Measurements from ENCODE around the gene SLC2A9. TPM values are rescaled to one million over a fixed set of nuclear protein-coding genes. Genes with fewer than 3 reads are reported as not detected.

The SLC2A9 gene
- total and polyA plus RNA-seq, 2 of the 13 experiments (the other 11 are each of a cell fraction or from before 2014, with no cell fraction given) = 36.2 to 42.3 TPM

DNA sequence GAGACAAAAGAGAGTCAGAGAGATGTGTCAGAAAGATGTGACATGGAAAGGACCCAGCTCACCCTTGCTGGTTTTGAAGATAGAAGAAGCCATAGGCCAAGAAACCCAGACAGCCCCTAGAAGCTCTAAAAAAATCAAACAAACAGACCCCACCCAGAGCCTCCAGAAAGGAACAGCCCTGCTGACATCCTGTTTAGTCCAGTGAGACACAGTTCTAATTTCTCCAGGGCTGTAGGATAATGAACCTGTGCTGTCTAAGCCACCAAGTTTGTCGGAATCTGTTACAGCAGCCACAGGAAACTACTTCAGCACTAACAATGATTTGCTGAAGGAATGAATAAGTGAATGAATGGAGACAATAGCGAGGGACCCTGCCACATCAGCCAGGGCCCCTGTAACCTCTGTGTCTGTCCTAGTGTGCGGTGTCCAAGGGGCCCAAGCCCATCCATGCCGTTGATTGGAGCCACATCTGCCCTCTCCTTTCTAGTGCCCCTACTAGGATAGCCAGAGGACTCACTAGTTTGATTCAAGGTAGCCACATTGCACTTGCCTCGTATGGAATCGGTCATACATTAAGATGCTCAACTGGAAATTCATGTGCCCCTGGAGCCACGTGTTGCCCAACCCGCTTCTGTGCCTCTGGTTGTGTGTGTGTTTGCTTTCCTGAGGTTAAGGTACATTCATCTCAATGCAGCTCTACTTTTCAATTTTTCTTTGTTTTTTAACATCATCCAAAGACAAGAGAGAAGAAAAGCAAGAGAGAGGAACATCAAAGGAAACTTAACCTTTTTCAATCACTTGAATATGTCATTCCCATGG lies 32.5 kb upstream of the SLC2A9 start (continued):
- TF ChIP-seq, protein P1, sequence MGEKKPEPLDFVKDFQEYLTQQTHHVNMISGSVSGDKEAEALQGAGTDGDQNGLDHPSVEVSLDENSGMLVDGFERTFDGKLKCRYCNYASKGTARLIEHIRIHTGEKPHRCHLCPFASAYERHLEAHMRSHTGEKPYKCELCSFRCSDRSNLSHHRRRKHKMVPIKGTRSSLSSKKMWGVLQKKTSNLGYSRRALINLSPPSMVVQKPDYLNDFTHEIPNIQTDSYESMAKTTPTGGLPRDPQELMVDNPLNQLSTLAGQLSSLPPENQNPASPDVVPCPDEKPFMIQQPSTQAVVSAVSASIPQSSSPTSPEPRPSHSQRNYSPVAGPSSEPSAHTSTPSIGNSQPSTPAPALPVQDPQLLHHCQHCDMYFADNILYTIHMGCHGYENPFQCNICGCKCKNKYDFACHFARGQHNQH (CRISPR knock-in tag; IDR thresholded peaks at IDR 0.05) = no peak
- TF ChIP-seq RELA (CRISPR knock-in tag; IDR thresholded peaks at IDR 0.05) = no peak
- TF ChIP-seq ZNF543 (CRISPR knock-in tag; IDR thresholded peaks at IDR 0.05) = no peak
- no peak for TF ChIP-seq ZNF430 (CRISPR knock-in tag; IDR thresholded peaks at IDR 0.05)
- TF ChIP-seq CAMTA2 (CRISPR knock-in tag; IDR thresholded peaks at IDR 0.05; ENCODE audit: borderline replicate concordance) = no peak
- no peak for TF ChIP-seq GLI4 (CRISPR knock-in tag; IDR thresholded peaks at IDR 0.05; ENCODE audit: borderline replicate concordance)
- TF ChIP-seq TBL1XR1 (IDR thresholded peaks at IDR 0.05; ENCODE audit: borderline replicate concordance, low read length, partially characterized antibody) = no peak
- no peak for TF ChIP-seq ELF1 (CRISPR knock-in tag; IDR thresholded peaks at IDR 0.05)
- TF ChIP-seq ZNF530 (CRISPR knock-in tag; IDR thresholded peaks at IDR 0.05; ENCODE audit: low read depth) = no peak
- no peak for TF ChIP-seq FIP1L1 (IDR thresholded peaks at IDR 0.05; ENCODE audit: borderline replicate concordance, insufficient read depth, low read depth, low read length)
- TF ChIP-seq SALL1 (CRISPR knock-in tag; IDR thresholded peaks at IDR 0.05) = peak; percentile 59
- no peak for TF ChIP-seq GABPB1 (CRISPR knock-in tag; IDR thresholded peaks at IDR 0.05)
- TF ChIP-seq ZNF772 (CRISPR knock-in tag; IDR thresholded peaks at IDR 0.05) = no peak
- no peak for TF ChIP-seq TCF7 (IDR thresholded peaks at IDR 0.05; ENCODE audit: low read depth)
- no peak for TF ChIP-seq HDAC2 (CRISPR knock-in tag; IDR thresholded peaks at IDR 0.05)
- TF ChIP-seq GABPA (IDR thresholded peaks at IDR 0.05; ENCODE audit: low read depth, low read length) = no peak
- no peak for TF ChIP-seq GABPA (CRISPR knock-in tag; IDR thresholded peaks at IDR 0.05; ENCODE audit: low read depth)
- TF ChIP-seq ZNF749 (CRISPR knock-in tag; IDR thresholded peaks at IDR 0.05; ENCODE audit: borderline replicate concordance) = no peak
- no peak for TF ChIP-seq ZNF570 (CRISPR knock-in tag; IDR thresholded peaks at IDR 0.05; ENCODE audit: borderline replicate concordance)
- no peak for TF ChIP-seq ZNF552 (CRISPR knock-in tag; IDR thresholded peaks at IDR 0.05; ENCODE audit: borderline replicate concordance)
- no peak for TF ChIP-seq ZKSCAN1 (IDR thresholded peaks at IDR 0.05; ENCODE audit: low read length)
- peak; percentile 55 for TF ChIP-seq CEBPG (CRISPR knock-in tag; IDR thresholded peaks at IDR 0.05)
- TF ChIP-seq, protein P2, sequence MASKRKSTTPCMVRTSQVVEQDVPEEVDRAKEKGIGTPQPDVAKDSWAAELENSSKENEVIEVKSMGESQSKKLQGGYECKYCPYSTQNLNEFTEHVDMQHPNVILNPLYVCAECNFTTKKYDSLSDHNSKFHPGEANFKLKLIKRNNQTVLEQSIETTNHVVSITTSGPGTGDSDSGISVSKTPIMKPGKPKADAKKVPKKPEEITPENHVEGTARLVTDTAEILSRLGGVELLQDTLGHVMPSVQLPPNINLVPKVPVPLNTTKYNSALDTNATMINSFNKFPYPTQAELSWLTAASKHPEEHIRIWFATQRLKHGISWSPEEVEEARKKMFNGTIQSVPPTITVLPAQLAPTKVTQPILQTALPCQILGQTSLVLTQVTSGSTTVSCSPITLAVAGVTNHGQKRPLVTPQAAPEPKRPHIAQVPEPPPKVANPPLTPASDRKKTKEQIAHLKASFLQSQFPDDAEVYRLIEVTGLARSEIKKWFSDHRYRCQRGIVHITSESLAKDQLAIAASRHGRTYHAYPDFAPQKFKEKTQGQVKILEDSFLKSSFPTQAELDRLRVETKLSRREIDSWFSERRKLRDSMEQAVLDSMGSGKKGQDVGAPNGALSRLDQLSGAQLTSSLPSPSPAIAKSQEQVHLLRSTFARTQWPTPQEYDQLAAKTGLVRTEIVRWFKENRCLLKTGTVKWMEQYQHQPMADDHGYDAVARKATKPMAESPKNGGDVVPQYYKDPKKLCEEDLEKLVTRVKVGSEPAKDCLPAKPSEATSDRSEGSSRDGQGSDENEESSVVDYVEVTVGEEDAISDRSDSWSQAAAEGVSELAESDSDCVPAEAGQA (IDR thresholded peaks at IDR 0.05; ENCODE audit: low read depth) = no peak
- TF ChIP-seq, protein P2 (CRISPR knock-in tag; IDR thresholded peaks at IDR 0.05; ENCODE audit: borderline replicate concordance) = no peak
- TF ChIP-seq PPARG (CRISPR knock-in tag; conservative IDR thresholded peaks at IDR 0.05) = no peak
- TF ChIP-seq GTF2F1 (IDR thresholded peaks at IDR 0.05; ENCODE audit: low read length) = no peak

Data from HepG2 (cell line).